ENCODE results near the gene ZEB1.
"Not testable (repeated sequence)": the region's sequence is repeated elsewhere in the genome, so short reads cannot be mapped to it uniquely, and the experiment has no call there.

ZEB1 gene

GRCh38 chr10:31363696-31364095 lies 44.7 kb downstream of the ZEB1 start:
- not testable (repeated sequence) for DNase-seq (ENCODE audit: extremely low read depth in 1 of 2, low read depth in 1 of 2)

GRCh38 chr10:31364238-31364637 lies 45.2 kb downstream of the ZEB1 start:
- DNase-seq (ENCODE audit: extremely low read depth in 1 of 2, low read depth in 1 of 2) = not testable (repeated sequence)

- no peak for DNase-seq (ENCODE audit: extremely low read depth in 1 of 2, low read depth in 1 of 2)
Observed at GRCh38 chr10:31366703-31367102, 47.7 kb downstream of the ZEB1 start.

GRCh38 chr10:31368724-31369123 lies 49.7 kb downstream of the ZEB1 start:
- no peak for DNase-seq (ENCODE audit: extremely low read depth in 1 of 2, low read depth in 1 of 2)

- no peak for DNase-seq (ENCODE audit: extremely low read depth in 1 of 2, low read depth in 1 of 2)
Observed at GRCh38 chr10:31372439-31372838, 53.4 kb downstream of the ZEB1 start.

- DNase-seq (ENCODE audit: extremely low read depth in 1 of 2, low read depth in 1 of 2) = no peak
Observed at GRCh38 chr10:31374146-31374696, 55.2 kb downstream of the ZEB1 start.

GRCh38 chr10:31381171-31381570 lies 62.2 kb downstream of the ZEB1 start:
- DNase-seq (ENCODE audit: extremely low read depth in 1 of 2, low read depth in 1 of 2) = no peak

GRCh38 chr10:31381766-31382316 lies 62.8 kb downstream of the ZEB1 start:
- no peak for DNase-seq (ENCODE audit: extremely low read depth in 1 of 2, low read depth in 1 of 2)

- DNase-seq (ENCODE audit: extremely low read depth in 1 of 2, low read depth in 1 of 2) = no peak
Observed at GRCh38 chr10:31383810-31384588, 65.0 kb downstream of the ZEB1 start.

GRCh38 chr10:31384589-31384949 lies 65.6 kb downstream of the ZEB1 start:
- no peak for DNase-seq (ENCODE audit: extremely low read depth in 1 of 2, low read depth in 1 of 2)

- no peak for DNase-seq (ENCODE audit: extremely low read depth in 1 of 2, low read depth in 1 of 2)
Observed at GRCh38 chr10:31390804-31391203, 71.8 kb downstream of the ZEB1 start.

GRCh38 chr10:31393844-31394243 lies 74.8 kb downstream of the ZEB1 start:
- no peak for DNase-seq (ENCODE audit: extremely low read depth in 1 of 2, low read depth in 1 of 2)

GRCh38 chr10:31395695-31396094 lies 76.7 kb downstream of the ZEB1 start:
- DNase-seq (ENCODE audit: extremely low read depth in 1 of 2, low read depth in 1 of 2) = no peak

GRCh38 chr10:31396376-31396775 lies 77.4 kb downstream of the ZEB1 start:
- no peak for DNase-seq (ENCODE audit: extremely low read depth in 1 of 2, low read depth in 1 of 2)

- no peak for DNase-seq (ENCODE audit: extremely low read depth in 1 of 2, low read depth in 1 of 2)
Observed at GRCh38 chr10:31397852-31398251, 78.8 kb downstream of the ZEB1 start.

GRCh38 chr10:31399171-31399570 lies 80.2 kb downstream of the ZEB1 start:
- no peak for DNase-seq (ENCODE audit: extremely low read depth in 1 of 2, low read depth in 1 of 2)

- no peak for DNase-seq (ENCODE audit: extremely low read depth in 1 of 2, low read depth in 1 of 2)
Observed at GRCh38 chr10:31399631-31400030, 80.6 kb downstream of the ZEB1 start.

- no peak for DNase-seq (ENCODE audit: extremely low read depth in 1 of 2, low read depth in 1 of 2)
Observed at GRCh38 chr10:31401287-31401686, 82.3 kb downstream of the ZEB1 start.

GRCh38 chr10:31404640-31405039 lies 85.6 kb downstream of the ZEB1 start:
- no peak for DNase-seq (ENCODE audit: extremely low read depth in 1 of 2, low read depth in 1 of 2)

- DNase-seq (ENCODE audit: extremely low read depth in 1 of 2, low read depth in 1 of 2) = not testable (repeated sequence)
Observed at GRCh38 chr10:31405829-31406228, 86.8 kb downstream of the ZEB1 start.

- not testable (repeated sequence) for DNase-seq (ENCODE audit: extremely low read depth in 1 of 2, low read depth in 1 of 2)
Observed at GRCh38 chr10:31412397-31412796, 93.4 kb downstream of the ZEB1 start.

- DNase-seq (ENCODE audit: extremely low read depth in 1 of 2, low read depth in 1 of 2) = no peak
Observed at GRCh38 chr10:31413325-31413724, 94.3 kb downstream of the ZEB1 start.

Measured in activated CD8-positive, alpha-beta memory T cell treated with anti-CD3 and anti-CD28 coated beads for 1 hour (primary cell).